ENCODE measurements around the gene CMSS1.

CMSS1 gene

GRCh38 chr3:100206687-100207086 lies 389.0 kb downstream of the CMSS1 start:
- ChIA-PET CTCF (interaction anchor here (1.1 kb wide), 1 partner anchor 11 kb away, joined by 4 read pairs; no protein-coding TSS in a partner anchor), POLR2A (no interaction called here)
- TF ChIP-seq, protein P1, sequence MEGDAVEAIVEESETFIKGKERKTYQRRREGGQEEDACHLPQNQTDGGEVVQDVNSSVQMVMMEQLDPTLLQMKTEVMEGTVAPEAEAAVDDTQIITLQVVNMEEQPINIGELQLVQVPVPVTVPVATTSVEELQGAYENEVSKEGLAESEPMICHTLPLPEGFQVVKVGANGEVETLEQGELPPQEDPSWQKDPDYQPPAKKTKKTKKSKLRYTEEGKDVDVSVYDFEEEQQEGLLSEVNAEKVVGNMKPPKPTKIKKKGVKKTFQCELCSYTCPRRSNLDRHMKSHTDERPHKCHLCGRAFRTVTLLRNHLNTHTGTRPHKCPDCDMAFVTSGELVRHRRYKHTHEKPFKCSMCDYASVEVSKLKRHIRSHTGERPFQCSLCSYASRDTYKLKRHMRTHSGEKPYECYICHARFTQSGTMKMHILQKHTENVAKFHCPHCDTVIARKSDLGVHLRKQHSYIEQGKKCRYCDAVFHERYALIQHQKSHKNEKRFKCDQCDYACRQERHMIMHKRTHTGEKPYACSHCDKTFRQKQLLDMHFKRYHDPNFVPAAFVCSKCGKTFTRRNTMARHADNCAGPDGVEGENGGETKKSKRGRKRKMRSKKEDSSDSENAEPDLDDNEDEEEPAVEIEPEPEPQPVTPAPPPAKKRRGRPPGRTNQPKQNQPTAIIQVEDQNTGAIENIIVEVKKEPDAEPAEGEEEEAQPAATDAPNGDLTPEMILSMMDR (IDR thresholded peaks at IDR 0.05; ENCODE audit: control extremely low read depth, extremely low read depth, low read depth, missing control alignments): no peak
- DNase-seq (ENCODE audit: extremely low spot score): no peak

GRCh38 chr3:100207886-100208285 lies 390.2 kb downstream of the CMSS1 start:
- no peak for DNase-seq (ENCODE audit: extremely low spot score)
- ChIA-PET POLR2A (no interaction called here), CTCF (no interaction called here)
- TF ChIP-seq, protein P1 (IDR thresholded peaks at IDR 0.05; ENCODE audit: control extremely low read depth, extremely low read depth, low read depth, missing control alignments): no peak

GRCh38 chr3:100209169-100209568 lies 391.5 kb downstream of the CMSS1 start:
- CTCF ChIA-PET: no interaction called here
- POLR2A ChIA-PET: no interaction called here
- no peak for DNase-seq (ENCODE audit: extremely low spot score)
- TF ChIP-seq, protein P1 (IDR thresholded peaks at IDR 0.05; ENCODE audit: control extremely low read depth, extremely low read depth, low read depth, missing control alignments): no peak

- TF ChIP-seq, protein P1 (IDR thresholded peaks at IDR 0.05; ENCODE audit: control extremely low read depth, extremely low read depth, low read depth, missing control alignments): no peak
- POLR2A ChIA-PET: no interaction called here
These were observed 392.5 kb downstream of the CMSS1 start for GRCh38 chr3:100209948-100210771.

GRCh38 chr3:100210772-100211135 lies 393.1 kb downstream of the CMSS1 start:
- POLR2A ChIA-PET: no interaction called here
- DNase-seq (ENCODE audit: extremely low spot score): no peak
- CTCF ChIA-PET: interaction anchor here (1.0 to 1.7 kb wide), 4 partner anchors 10 to 379 kb away, joined by 3 to 4 read pairs (median 4); no protein-coding TSS in a partner anchor
- TF ChIP-seq, protein P1 (IDR thresholded peaks at IDR 0.05; ENCODE audit: control extremely low read depth, extremely low read depth, low read depth, missing control alignments): no peak

More at GRCh38 chr3:100209948-100210771, 392.5 kb downstream of the CMSS1 start:
- CTCF ChIA-PET: interaction anchor here (1.0 to 1.7 kb wide), 3 partner anchors 10 to 378 kb away, joined by 3 to 4 read pairs (median 4); no protein-coding TSS in a partner anchor
- DNase-seq (ENCODE audit: extremely low spot score): peak; percentile 64

DNA sequence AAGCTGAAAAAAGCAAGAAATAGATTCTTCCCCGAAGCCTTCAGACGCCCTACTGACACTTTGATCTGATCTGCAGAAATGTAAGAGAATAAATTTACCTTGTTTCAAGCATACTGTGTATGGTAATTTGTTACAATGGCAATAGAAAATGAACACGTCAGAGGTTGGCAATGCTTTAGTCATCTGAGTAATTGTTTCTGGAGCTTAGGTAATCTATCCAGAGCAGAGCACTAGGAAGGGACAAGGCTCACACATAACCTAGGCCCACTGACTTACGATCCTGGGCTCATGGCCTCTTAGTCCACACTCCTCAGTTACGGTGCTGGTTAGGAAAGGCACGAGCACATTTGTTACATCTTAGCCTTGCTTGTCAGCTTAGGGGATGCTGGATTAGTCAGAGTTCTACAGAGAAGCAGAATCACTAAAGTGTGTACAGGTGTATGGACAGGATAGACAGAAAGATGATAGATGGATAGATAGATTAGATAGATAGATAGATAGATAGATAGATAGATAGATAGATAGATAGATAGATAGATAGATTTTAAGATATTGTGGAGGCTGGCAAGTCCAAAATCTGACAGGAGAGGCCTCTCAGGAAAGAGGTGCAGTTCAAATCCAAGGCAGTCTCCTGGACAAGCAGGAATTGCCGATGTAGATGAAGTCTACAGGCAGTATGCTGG lies 396.4 kb downstream of the CMSS1 start:
- TF ChIP-seq, protein P1 (IDR thresholded peaks at IDR 0.05; ENCODE audit: control extremely low read depth, extremely low read depth, low read depth, missing control alignments): no peak
- POLR2A ChIA-PET: no interaction called here
- CTCF ChIA-PET: no interaction called here
- DNase-seq (ENCODE audit: extremely low spot score): no peak
